Measurements from ENCODE around the gene BRCA1.
"Not testable (repeated sequence)": the region's sequence is repeated elsewhere in the genome, so short reads cannot be mapped to it uniquely, and the experiment has no call there.

BRCA1 gene

DNA sequence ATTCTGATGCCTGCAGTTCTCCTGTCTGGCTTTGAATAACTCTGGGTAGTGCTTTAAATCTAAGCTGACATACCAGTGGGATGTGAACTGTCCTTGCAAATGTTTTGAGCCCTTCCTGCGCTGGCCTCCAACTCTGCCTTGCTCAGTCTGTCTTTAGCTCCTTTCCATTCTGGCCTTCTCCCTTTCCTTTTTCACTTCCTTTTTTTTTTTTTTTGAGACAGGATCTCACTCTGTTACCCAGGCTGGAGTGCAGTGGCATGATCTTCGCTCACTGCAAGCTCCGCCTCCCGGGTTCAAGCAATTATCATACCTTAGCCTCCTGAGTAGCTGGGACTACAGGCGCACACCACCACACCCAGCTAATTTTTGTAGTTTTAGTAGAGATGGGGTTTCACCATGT, 8.3 kb upstream of the BRCA1 start:
- not testable (repeated sequence) for DNase-seq

DNA sequence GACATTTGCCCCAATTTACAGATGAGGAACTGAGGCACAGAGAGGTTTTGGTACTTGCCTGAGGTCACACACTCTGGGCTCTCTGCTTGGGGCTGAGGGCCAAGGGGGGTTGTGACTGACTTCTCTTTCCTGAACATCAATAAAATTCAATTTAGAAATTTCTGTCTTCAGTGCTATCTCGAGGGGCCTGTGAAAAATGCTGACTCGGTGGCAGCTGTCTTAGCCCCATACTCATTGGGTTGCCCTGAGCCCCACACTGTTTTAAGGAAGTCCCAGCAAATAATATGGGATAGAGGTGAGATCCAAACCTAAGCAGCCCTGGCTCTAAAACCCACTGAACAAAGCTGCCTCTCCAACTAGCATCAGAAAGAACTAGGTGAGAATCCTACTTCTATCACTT, 7.0 kb upstream of the BRCA1 start:
- no peak for DNase-seq

DNA sequence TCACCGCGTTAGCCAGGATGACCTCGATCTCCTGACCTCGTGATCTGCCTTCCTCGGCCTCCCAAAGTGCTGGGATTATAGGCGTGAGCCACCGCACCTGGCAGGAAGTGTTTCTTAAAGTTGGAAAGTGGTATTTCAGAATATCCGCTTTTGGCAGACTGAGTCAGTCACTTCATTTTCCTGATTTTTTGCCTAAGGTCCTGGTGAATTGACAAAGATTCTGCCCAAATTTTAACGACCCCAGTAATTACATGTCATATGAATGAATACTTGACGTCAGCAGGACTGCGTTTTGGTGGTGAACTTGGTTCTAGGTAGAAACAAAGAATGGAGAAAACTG, 4.5 kb upstream of the BRCA1 start:
- DNase-seq = no peak

DNA sequence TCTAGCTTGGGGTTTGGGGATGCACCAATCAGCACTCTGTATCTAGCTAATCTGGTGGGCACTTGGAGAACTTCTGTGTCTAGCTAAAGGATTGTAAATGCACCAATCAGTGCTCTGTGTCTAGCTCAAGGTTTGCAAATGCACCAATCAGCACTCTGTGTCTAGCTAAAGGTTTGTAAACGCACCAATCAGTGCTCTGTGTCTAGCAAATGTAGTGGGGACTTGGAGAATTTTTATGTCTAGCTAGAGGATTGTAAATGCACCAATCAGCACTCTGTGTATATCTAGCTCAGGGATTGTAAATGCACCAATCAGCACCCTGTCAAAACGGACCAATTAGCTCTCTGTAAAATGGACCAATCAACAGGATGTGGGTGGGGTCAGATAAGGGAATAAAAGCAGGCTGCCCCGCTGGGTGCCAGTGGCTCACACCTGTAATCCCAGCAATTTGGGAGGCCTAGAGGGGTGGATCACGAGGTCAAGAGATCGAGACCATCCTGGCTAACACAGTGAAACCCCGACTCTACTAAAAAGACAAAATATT, 2.2 kb upstream of the BRCA1 start:
- DNase-seq = not testable (repeated sequence)

DNA sequence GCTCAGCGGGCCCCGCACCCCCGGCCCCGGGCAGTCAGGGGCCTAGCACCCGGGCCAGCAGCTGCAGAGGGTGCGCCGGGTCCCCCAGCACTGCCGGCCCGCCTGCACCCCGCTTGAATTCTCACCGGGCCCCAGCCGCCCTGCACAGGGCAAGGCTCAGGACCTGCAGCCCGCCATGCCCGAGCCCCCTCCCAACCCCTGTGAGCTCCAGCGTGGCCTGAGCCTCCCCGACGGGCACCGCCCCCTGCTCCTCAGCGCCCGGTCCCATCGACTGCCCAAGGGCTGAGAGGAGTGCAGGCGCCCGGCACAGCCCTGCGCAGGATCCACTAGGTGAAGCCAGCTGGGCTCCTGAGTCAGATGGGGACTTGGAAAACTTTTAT, 1.7 kb upstream of the BRCA1 start:
- DNase-seq = no peak

DNA sequence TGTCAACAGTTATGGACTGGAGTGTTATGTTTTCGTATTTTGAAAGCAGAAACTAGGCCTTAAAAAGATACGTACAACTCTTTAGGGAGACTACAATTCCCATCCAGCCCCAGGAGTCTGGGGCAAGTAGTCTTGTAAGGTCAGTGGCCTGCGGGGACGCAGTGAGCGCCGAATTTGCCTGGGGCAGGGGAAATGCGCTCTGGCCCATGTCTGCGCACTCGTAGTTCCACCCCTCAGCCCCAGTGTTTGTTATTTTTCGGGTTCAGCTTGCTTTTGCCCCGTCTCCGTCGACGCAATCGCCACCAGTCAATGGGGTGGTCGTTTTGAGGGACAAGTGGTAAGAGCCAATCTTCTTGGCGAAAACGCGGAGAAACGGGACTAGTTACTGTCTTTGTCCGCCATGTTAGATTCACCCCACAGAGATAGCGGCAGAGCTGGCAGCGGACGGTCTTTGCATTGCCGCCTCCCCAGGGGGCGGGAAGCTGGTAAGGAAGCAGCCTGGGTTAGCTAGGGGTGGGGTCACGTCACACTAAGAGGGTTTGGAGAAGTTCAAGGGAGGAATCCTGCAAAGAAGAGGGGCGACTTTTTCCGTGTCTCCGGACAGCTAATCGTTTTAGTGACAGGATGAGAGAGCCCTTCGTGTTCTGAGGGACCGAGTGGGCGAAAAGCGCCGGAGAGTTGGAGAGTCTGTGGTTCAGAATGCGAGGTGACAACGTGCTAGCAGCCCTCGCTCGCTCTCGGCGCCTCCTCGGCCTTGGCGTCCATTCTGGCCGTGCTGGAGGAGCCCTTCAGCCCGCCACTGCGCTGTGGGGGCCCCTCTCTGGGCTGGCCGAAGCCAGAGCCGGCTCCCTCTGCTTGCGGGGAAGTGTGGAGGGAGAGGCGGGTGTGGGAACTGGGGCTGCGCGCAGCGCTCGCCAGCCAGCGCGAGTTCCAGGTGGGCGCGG, 1.1 kb upstream of the BRCA1 start:
- no peak for DNase-seq

DNA sequence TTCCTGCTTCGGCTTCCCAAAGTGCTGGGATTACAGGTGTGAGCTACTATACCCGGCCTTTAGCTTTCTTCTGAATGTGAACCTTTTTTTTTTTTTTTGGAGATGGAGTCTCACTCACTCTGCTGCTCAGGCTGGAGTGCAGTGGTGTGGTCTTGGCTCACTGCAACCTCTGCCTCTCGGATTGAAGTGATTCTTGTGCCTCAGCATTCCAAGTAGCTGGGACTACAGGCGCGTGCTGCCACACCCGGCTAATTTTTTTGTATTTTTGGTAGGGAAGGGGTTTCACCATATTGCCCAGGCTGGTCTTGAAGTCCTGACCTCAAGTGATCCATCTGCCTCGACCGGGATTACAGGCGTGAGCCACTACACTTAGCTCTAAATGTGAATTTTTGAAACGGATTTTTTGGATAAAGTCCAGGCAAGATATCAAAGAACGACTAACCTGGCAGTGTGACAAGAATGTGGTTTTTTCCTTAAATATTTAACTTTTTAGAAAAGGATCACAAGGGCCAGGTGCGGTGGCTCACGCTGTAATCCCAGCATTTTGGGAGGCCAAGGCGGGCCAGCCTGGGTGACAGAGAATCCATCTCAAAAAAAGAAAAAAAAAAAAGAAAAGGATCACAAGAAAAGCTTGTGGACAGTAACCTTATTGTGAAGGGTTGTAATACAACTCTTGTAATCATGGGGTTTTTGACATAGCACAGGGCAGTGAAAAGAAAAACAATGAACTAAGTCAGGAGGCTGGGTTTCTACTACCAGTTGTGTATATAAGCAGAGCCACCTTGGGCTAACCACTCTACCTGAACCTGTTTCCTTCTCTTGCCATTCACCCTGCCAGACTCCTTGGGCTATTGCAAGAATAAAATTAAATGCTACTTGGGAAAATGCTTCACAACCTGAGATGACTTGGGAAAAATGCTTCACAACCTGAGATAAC, 6.2 kb downstream of the BRCA1 start:
- no peak for DNase-seq

DNA sequence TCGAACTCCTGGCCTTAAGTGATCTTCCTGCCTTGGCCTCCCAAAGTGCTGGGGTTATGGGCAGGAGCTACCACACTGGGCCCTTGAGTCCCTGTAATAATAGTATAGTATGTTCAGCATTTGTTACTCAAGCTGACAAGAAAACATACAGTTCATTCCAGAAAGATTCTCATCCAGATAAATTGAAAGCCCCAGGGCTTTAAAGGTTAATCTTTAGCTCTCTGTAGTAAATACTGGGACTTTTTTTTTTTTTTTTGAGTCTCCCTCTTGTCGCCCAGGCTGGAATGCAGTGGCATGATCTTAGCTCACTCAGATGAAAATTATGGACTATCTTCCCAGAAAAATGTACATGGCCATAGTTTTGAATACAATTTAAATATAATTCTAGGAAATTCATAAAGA, 11.0 kb downstream of the BRCA1 start:
- no peak for DNase-seq

DNA sequence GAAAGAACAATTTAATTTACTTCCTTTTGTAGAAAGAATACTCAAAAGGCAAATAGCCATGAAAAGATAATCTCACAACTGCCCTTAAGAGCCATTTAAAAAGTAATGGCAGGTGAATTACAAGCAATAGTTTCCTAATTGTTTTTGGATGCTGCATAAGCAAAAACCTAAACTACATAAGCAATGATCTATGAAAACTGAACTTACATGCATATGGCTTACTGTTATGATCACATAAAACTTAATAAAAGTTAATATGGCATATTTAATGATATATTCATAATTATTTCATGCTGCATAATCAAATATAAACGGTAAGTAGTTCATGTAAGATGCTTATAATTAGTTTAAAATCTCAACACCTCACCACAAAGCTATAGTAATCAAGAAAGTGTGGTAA, 18.6 kb downstream of the BRCA1 start:
- DNase-seq = no peak

DNA sequence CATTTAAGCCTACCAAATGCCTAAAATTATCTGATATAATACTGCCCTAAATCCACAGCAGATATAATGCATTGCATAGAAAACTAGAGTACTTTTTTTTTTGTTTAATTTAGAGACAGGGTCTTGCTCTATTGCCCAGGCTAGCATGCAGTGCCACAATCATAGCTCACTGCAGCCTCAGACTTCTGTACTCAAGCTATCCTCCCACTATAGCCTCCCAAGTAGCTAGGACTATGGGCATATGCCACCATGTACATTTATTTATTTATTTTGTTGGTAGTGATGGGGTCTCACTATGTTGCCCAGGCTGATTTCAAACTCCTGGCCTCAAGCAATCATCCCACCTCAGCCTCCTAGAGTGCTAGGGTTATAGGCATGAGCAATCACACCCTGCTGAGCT, 20.0 kb downstream of the BRCA1 start:
- no peak for DNase-seq

DNA sequence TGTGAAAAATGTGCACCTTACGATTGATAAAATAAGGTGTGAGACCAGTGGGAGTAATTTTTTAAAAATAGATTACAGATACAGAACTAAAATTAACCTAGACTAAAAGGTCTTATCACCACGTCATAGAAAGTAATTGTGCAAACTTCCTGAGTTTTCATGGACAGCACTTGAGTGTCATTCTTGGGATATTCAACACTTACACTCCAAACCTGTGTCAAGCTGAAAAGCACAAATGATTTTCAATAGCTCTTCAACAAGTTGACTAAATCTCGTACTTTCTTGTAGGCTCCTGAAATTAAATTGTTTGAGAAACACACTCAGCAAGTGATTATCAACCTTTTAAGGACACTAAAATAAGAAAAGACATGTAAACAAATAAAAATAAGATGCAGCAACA, 20.5 kb downstream of the BRCA1 start:
- no peak for DNase-seq

DNA sequence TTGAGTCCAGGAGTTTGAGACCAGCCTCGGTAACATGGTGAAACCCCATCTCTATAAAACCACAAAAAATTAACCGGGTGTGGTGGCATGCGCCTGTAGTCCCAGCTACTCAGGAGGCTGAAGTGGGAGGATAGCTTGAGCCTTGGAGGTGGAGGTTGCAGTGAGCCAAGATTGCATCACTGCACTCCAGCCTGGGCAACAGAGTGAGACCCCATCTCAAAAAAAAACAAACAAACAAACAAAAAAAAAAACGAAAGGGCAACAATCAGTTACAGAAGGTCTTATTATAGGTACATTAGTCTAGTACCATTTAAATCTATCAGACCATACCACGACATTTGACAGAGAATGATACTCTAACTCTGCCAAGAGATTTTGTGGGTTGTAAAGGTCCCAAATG, 29.8 kb downstream of the BRCA1 start:
- not testable (repeated sequence) for DNase-seq

DNA sequence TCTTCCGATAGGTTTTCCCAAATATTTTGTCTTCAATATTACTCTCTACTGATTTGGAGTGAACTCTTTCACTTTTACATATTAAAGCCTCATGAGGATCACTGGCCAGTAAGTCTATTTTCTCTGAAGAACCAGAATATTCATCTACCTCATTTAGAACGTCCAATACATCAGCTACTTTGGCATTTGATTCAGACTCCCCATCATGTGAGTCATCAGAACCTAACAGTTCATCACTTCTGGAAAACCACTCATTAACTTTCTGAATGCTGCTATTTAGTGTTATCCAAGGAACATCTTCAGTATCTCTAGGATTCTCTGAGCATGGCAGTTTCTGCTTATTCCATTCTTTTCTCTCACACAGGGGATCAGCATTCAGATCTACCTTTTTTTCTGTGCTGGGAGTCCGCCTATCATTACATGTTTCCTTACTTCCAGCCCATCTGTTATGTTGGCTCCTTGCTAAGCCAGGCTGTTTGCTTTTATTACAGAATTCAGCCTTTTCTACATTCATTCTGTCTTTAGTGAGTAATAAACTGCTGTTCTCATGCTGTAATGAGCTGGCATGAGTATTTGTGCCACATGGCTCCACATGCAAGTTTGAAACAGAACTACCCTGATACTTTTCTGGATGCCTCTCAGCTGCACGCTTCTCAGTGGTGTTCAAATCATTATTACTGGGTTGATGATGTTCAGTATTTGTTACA, 30.9 kb downstream of the BRCA1 start:
- DNase-seq = no peak

DNA sequence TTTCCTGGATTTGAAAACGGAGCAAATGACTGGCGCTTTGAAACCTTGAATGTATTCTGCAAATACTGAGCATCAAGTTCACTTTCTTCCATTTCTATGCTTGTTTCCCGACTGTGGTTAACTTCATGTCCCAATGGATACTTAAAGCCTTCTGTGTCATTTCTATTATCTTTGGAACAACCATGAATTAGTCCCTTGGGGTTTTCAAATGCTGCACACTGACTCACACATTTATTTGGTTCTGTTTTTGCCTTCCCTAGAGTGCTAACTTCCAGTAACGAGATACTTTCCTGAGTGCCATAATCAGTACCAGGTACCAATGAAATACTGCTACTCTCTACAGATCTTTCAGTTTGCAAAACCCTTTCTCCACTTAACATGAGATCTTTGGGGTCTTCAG, 32.3 kb downstream of the BRCA1 start:
- no peak for DNase-seq

DNA sequence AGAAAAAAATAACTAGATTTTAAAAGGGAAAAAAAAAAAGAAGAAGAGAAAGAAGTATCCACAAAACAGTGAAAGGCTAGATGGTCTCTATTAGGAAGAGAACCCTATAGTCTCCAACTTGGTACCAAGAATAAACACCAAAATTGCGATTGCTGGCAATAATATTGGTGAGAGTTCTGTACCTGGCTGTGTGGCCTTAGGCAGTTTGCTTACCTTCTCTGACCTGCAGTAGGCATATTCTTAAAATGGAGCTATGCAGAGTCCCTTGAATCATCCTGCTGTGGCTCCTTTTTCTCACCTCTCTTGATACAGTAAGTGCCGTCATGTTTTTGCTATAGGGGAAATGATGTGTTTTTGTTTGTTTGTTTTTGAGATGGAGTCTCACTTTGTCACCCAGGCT, 35.1 kb downstream of the BRCA1 start:
- DNase-seq = no peak

DNA sequence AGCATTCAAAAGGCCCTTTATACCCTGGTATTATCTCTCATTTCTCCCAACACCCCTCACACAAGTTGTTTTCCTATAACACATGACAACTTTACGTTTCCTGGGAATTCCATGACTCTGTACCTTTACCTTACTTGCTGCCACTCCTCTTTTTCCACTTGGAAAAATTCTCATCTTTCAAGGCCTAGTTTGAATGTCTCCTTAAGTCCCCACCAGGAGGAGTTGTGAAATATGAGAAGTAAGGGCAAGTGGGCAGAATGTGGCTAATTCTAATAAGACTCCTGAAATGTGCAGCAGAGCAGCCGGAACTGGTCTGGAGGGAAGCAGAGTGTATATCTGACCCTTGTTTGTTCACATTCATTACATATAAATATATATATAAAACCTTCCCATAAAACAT, 39.7 kb downstream of the BRCA1 start:
- DNase-seq = no peak

DNA sequence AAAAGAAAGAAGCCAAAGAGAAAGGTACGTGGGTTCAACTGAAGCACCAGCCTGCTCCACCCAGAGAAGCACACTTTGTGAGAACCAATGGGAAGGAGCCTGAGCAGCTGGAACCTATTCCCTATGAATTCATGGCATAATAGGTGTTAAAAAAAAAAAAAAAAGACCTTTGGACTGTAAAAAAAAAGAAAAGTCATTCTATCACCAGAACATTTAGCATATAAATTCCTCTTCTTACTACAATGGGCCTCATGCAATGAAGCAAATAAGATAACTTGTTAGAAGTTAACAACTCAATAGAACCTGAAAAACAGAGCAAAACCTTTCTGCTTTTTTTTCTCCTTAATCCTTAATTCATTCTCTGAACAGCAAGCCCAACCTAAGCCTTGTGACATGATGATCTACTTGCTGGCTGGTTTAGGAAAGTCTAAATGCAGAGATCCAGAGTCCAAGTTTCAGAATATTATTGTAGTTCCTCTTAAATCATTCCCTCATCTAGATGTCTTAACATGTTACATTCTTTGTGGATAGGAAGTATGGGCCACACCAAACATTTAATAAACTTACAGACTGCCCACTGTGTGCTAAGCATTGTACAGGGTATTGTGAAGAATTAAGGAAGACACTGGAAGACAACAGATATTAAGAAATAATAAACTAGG, 45.4 kb downstream of the BRCA1 start:
- DNase-seq = no peak

DNA sequence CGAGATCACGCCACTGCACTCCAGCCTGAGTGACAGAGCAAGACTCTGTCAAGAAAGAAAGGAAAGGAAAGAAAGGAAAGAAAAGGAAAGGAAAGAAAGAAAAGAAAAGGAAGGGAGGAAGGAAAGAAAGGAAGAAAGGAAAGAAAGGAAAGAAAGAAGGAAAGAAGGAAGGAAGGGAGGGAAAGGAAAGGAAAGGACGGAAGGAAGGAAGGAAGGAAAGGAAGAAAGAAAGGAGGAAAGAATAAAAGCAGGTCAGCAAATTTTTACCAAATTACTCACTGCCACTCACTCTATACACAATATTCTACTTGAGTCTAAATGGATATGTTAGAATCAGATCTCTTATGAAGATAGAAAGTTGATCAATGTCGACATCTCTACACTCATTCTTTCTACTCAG, 50.3 kb downstream of the BRCA1 start:
- DNase-seq = no peak

DNA sequence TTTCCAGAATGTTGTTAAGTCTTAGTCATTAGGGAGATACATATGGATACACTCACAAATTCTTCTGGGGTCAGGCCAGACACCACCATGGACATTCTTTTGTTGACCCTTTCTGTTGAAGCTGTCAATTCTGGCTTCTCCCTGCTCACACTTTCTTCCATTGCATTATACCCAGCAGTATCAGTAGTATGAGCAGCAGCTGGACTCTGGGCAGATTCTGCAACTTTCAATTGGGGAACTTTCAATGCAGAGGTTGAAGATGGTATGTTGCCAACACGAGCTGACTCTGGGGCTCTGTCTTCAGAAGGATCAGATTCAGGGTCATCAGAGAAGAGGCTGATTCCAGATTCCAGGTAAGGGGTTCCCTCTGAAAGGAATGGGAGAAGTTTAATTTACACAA, 54.3 kb downstream of the BRCA1 start:
- no peak for DNase-seq

DNA sequence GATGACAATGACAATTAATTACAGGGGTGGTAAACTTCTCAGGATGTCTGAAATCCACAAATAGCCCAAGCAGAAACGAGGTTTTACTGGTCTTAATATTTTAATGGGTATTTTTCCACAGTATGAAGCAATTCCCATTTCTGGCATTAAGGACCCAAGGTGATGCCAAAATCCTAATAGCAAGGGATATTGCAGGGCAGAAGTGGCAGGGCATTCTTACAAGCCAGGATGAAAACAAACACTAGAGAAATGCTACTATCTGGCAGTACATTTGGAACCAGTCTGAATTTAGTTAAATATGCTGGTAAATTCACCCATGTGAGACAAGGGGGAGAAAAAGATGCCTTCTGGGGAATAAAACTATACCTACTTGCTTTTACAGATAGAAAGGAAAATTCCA, 54.9 kb downstream of the BRCA1 start:
- no peak for DNase-seq

DNA sequence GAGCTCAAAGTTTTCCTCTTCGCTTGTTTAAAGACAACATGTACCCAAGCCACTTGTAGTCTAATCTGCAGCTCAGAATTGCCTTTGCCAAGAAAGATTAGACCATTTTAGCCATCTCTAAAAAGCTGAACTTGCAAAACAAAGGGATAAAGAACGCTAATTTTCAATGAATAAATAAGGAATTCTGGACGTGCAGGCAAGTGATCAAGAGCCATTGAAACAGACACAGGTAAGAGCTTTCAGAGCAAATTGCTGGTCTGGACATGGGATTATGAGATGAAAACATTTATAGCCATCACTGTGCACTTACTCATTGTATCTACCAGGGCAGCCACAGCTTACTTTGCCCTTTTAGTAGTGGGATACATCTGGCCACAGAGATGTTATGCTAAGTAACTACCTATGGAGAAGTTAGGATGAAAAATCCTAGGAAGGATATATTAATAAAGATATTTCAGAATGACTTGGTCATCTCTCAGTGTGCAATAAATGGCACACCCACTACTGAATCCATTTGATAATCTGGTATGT, 55.7 kb downstream of the BRCA1 start:
- DNase-seq = no peak

All from NCI-H2081 (cell line).